Stimulated activated CD8-positive, alpha-beta memory T cell treated with anti-CD3 and anti-CD28 coated beads, Interleukin-12 subunit alpha, Interleukin-12 subunit beta, amount 100 ng/mL, for 1 hour (primary cell): ENCODE results near the gene ABCA10.
A peak's percentile ranks its signal among the peaks of the same experiment; 100 is the strongest.
"Not testable (repeated sequence)": the region's sequence is repeated elsewhere in the genome, so short reads cannot be mapped to it uniquely, and the experiment has no call there.

Source experiments
- DNase-seq: peaks from one replicate; pipeline ENCODE4 v3.0.0-alpha.2; 2020; ENCODE audit warnings: low read depth

ABCA10 gene, protein sequence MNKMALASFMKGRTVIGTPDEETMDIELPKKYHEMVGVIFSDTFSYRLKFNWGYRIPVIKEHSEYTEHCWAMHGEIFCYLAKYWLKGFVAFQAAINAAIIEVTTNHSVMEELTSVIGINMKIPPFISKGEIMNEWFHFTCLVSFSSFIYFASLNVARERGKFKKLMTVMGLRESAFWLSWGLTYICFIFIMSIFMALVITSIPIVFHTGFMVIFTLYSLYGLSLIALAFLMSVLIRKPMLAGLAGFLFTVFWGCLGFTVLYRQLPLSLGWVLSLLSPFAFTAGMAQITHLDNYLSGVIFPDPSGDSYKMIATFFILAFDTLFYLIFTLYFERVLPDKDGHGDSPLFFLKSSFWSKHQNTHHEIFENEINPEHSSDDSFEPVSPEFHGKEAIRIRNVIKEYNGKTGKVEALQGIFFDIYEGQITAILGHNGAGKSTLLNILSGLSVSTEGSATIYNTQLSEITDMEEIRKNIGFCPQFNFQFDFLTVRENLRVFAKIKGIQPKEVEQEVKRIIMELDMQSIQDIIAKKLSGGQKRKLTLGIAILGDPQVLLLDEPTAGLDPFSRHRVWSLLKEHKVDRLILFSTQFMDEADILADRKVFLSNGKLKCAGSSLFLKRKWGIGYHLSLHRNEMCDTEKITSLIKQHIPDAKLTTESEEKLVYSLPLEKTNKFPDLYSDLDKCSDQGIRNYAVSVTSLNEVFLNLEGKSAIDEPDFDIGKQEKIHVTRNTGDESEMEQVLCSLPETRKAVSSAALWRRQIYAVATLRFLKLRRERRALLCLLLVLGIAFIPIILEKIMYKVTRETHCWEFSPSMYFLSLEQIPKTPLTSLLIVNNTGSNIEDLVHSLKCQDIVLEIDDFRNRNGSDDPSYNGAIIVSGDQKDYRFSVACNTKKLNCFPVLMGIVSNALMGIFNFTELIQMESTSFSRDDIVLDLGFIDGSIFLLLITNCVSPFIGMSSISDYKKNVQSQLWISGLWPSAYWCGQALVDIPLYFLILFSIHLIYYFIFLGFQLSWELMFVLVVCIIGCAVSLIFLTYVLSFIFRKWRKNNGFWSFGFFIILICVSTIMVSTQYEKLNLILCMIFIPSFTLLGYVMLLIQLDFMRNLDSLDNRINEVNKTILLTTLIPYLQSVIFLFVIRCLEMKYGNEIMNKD (N-terminal part only)

DNA sequence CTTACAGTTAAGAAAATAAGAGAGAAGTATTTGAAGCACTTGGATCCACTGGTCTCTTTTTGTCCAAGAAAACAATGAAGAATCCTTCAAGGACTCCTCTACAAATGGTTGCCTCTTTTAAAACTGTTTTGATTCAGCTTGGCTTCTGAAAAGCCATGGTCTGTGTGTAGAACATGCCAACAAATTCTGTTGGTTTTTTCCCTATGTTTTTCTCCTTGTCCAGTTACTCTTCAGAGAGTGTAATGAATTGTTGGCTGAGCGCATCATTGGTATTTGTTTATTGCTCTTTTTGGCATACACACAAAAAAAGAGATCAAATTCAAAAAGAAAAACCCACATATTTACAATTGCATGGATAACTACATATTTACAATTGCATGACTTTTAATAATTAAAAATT, at the start of gene ABCA10:
ABCA10 (minus strand) TSS at position 249 of the 400 bp plus-strand sequence. CDS start 3,466 bp downstream, outside the sequence.
- DNase-seq = no peak

DNA sequence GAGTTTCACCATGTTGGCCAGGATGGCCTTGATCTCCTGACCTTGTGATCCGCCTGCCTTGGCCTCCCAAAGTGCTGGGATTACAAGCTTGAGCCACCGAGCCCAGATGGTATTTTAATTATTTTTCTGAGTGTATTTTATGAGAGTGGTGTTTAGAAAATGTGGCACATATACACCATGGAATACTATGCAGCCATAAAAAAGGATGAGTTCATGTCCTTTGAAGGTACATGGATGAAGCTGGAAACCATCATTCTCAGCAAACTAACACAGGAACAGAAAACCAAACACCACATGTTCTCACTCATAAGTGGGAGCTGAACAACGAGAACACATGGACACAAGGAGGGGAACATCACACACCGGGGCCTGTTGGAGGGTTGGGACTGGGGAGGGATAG, 47.7 kb upstream of the ABCA10 start:
- not testable (repeated sequence) for DNase-seq

DNA sequence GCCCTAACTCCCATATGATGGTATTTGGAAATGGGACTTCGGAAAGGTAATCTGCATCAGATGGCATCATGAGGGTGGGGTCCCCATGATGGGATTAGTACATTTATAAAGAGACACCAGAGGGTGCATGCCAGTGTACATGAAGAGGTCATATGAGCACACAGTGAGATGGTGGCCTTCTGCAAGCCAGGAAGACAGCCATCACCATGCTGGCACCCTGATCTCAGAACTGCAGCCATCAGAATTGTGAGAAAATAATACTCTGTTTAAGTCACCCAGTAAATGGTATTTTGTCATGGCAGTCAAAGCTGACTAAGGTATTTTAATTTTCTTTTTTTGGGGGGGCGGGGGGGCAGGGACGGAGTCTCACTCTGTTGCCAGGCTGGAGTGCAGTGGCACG, 47.1 kb upstream of the ABCA10 start:
- no peak for DNase-seq

DNA sequence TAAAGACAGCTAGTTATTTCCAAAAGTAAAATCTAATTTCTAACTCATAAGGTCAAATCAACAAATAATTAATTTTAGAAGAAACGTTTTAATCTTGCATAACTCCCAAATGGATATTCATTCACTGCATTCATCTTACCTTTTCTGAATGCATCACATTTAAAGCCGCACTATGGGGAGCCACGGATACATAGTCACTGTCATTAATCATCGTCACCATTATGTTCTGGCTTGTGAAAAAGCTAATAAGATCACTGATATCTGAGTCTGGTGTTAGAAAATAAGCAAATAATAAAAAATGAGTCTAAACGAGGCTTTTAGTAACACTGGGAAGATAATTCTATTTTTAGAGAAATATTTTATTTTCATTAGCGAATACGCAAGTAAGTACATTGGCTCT, 42.4 kb upstream of the ABCA10 start:
- DNase-seq = no peak

DNA sequence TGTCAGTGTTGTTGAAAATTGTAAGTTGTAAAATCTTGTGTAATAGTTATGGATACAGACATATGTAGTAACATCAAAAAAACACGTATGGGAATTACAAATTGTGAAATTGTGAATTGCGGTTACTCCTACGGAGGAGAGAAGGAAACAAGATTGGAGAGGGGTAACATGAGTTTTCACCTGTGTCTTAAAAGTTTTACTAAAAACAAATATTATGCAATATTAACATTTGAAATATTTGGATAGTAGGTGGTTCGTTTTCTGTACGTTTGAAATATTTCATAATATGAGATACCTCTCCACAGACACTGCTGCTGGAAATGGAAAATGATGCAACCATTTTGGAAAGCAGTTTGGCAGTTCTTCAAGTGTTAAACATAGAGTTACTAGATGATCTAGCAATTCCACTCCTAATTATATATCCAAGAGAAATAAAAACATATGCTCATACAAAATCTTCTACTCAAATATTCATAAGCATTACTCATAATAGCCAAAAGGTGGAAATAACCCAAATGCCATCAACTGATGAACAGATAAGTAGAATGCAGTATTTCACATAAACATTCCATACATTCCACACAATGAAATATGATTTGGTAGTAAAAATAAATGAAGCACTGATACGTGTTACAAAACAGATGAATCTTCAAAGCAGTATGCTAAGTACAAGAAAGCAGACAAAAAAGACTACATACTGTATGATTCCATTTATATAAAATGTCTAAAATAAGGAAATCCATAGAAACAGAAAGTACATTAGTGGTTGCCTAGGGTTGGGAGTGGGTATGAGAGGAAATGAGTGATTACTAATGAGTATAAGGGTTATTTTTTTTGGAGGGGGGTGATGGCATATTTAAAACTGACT, 40.7 kb upstream of the ABCA10 start:
- DNase-seq = no peak

DNA sequence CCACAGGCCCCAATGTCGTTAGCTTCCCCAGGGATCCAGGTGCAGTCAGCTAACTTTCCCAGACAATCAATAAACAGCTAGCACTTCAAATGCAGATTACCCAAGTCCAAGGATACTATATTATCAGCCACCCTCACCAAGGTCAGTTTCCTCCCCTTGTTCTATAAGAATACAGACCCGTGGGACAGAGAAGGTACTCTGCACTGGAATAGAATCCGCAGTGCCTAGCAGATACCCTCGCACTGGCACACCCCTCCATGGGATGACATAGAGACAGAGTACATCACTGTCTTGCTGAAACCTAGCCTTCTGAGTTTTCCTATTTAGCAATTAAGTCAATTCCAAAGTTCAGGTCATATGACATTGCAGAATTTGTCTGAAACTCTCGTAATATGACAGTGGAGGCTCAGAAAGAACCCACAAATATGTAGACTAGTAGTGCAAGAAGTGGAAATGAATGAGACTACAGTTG, 40.0 kb upstream of the ABCA10 start:
- no peak for DNase-seq

DNA sequence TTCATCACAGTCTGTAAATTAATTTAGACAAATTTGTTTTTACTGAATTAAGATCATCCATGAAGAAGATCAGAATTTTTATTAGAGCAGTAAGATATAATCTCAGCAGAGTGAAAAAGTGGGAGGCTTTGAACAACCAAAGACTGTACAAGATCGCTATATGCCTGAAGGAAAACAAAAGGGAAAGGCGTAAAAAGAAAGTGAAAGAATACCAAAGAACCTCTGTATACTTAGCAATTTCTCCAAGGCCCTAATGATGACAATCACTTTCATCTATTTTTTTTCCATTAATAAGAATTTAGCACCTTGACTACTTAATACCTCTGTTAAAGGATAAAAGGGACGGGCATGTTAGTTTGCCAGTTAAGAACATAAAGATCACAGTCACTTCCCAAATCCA, 38.6 kb upstream of the ABCA10 start:
- DNase-seq = no peak

DNA sequence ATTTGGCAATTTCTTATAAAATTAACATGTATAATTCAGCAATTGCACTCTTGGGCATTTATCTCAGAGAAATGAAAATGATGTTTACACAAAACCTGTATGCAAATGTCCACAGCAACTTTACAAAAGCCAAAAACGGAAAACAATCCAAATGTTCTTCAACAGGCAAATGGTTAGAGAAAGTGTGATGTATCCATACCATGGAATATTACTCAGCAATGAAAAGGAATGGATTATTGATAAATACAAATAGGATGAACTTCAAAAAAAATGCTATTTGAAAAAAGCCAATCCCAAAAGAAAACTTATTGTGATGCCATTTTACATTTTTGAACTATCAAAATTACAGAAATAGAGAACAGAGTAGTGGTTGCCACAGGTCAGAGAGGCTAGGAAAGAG, 37.2 kb upstream of the ABCA10 start:
- no peak for DNase-seq

DNA sequence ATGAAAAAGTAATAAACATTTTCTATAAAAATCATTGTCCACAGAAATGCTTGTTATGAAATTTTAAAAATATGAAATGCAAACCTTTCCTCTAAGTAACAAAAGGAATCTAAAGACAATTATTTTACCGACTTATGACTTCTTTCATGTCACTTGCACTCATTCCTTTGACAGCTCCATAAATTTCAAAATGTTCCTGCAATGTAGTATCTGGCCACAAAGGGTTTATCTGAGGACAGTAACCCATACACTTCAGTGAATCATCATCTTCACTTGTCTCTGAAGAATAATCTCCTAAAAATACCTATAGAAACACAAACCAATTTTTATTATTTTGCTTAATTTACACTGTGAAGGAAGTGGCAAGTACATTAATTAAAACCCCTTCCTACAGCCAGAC, 25.6 kb upstream of the ABCA10 start:
- no peak for DNase-seq

DNA sequence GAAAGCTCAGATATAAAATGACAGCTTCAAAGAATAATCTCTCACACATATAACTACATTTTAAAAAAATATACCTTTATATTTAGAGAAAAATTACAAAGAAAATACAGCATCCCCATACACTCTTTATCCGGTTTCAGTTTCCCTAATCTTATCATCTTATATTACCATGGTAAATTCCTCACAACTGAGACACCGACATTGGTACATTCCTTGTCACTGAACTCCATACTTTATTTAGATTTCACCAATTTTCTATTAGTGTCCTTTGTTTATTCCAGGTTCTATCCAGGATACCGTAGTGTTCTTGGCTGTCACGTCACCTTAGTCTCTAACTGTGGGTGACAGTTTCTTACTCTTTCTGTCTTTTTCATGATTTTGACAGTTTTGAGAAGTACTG, 22.0 kb upstream of the ABCA10 start:
- DNase-seq = no peak

DNA sequence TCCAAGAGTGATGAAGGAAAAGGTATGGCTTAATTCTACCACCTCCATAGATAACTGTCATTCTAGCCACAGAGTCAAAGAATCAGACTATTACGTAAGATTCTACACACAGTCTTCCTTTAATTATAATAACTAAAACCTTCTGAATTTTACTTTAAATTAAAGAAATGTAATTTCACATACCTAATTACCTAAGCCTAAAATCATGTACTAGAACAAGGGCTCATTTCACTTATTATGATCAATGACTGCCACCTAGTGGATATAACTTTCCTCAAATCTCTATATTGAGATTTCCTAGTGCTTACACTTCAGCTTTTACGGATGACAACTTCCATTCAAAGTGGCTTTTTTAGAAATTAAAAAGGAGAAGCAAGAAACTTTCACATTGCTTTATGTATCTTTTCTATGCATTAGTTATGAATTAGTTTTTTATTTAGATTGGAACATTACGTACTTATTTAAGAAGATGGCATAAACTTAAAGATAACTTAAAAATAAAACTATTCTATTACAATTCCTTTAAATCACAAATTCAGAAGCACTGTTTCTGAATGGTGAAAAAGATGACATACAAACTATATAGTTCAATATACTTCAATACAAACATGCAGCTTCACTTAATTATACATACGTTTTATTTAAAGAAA, 18.2 kb upstream of the ABCA10 start:
- no peak for DNase-seq

DNA sequence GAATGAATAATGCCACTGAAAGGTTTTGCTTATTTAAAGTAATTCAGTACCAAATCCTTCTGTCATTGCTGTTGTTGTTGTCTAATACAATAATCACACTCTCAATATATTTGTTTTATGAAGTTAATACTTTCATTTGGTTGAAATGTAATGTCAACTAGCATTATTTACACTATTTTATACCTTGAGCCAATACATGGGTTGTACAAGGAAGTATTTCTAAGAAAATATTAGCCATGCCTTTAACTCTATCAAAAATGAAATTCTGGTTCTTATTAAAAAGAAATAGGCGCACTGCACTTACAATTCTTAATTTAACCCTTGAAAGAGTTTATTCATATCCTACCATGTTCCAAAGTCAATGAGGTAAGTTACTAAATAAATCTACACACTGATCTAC, 17.6 kb upstream of the ABCA10 start:
- DNase-seq = no peak

DNA sequence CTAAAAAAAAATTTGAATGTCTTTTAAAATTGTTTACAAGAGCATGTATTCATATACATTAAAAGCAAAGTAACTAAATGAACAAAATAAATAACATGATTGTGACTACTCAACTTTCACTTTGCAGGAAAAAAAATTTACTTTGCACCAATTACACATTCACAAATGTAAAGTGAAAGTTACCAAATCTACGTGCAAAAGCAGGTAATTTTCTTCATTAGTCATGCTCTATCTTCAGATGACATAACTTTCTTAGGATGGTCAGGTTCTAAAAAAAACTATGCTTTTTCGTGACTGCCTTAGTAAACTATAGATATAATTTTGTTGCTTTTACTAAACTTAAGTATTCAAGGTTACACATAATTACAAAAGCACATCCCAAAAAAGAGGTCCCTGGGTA, 17.0 kb upstream of the ABCA10 start:
- no peak for DNase-seq

DNA sequence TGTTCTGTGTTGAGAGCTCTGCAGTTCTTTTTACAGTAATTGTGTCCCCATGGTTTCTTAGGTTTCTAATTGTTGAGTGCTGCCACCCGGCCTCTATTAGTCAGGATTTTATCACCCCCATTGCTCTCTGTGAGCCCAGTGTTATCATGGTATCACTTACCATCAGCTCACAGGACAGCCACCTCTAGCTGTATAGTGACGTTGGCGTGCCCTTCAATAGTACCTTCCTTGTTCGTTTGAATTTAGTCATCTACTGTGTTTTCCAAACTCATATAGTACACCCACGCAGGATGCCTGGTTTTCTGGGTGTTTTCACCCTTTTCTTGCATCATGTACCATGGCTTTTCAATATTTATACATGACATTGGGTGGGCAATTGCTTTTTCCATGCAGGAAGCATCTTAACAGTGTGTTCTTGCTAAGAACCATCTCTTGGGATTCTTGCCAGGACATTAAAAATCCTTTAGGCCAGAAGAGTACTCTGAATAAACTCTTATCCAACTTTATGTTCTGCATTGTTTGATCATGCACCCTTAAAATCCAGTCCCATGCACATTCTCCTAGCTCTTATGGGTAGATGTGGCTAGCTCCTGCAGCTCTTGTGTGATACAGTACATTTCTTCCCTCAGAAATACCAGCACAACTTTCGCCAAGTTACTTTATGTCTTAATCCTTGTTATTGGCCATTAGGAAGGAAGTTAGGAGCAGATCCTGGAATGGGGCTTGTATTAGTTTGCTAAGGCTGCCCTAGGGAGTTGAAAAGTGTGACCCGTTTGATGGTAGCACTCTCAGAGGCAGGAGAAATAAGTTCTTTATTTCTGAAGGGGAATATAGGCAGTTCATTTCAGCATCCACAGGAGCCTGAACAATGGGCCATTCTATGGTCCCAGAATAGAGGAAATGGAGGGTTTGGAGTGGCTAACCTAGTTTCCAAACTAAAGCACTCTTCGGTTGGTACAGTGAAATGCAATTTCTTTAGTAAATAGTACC, 11.3 kb upstream of the ABCA10 start:
- DNase-seq = no peak

DNA sequence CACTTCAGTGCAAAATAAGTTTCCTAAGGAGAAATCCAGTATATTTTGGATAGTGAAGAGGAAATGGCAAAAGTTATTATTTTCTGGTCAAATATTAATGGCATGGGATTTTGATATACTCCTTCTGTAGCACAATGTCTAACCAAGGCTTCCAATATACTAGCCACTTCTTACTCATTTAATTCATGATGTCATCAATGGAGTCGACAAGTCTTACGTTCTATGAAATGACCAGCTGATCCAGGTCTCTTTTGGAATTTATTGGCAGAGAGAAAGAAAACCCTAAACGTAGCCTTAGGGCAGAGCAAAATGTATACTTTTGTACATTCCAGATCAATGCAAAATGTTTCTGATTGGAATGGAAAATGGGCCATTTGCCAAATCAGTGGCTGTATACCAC, 8.3 kb upstream of the ABCA10 start:
- DNase-seq = no peak

DNA sequence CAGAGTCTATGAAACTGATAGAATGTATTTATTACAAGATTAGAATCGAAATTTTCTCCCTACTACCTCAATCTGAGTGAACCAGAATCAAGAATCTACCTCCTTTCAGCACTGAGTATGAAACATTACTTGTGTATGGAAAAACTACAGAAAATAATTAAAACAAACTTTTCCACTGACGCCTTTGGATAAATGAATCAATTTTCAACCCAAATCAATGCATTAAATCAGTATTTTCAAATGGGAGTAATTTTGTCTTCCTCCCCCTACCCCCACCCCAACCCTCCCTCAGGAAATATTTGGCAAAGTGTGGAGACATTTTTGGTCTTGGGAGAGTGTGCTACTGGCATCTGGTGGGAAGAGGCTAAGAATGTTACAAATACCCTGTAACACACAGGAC, 7.8 kb upstream of the ABCA10 start:
- DNase-seq = no peak

DNA sequence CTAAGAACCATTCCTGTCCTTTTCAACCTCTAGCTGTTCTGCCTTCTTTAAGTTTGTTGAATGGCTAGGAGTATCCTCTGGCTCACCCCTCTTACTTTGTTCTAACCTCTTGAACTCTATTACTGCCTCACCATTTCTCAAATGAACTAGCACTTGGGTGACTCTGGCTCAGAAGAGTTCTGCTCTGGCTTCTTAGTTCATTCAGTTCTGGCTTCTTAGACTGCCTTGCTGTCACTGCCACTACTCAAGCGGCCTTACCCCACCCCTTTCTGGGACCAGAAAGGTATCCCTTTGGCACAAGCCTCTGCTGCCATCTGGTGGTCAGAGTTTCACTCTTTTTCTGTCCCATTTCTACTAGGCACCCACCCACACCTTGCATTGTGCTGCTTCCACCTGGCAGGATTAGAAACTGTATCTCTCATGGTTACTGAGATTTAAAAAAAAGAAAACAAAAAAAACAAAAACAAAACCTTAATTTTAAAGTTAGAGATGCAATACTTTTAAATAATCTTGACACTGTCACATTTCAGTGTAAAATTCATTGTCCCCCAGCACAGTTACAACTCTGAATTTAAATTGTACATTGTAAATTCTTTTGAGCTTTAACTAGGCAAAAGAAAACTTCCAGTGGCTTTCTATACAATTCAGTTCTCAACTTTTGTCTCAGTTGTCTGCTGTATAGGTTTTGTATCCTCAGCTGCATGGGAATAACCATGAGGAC, 6.9 kb upstream of the ABCA10 start:
- DNase-seq = peak; percentile 27

DNA sequence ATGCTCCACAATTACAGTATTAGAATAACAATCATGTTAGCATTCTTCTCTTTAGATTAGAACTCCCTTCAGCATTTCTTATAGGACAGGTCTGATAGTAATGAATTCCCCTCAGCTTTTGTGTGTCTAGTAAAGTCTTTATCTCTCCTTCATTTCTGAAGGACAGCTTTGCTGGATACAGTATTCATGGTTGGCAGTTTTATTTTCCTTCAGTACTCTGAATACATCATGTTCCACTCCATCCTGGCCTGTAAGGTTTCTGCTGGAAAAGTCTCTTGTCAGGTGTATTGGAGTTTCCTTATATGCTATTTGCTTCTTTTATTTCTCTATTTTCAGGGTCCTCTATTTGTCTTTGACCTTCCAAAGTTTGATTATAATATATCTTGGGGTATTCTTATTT, 4.0 kb upstream of the ABCA10 start:
- DNase-seq = no peak

DNA sequence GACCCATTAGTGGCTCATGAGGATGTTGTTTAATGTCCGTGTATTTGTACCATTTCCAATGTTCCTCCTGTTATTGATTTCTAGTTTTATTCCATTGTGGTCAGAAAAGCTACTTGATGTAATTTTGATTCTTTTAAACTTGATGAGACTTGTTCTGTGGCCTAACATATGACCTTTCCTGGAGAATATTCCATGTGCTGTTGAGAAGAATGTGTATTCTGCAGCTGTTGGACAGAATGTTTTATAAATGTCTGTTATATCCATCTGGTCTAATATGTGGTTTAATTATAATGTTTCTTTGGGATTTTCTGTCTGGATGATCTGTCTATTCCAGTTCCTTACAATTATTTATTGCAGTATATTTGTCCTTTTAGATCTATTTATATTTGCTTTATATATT, 2.9 kb upstream of the ABCA10 start:
- DNase-seq = no peak
